Osteocyte (in vitro differentiated cells): ENCODE measurements around the gene CWC27. TPM values are rescaled to one million over a fixed set of nuclear protein-coding genes. Genes with fewer than 3 reads are reported as not detected.

Experiments
- DNase-seq: peaks from one replicate; pipeline ENCODE4 v3.0.0; 2021; ENCODE audit warnings: mixed read lengths; ENCODE audit not compliant: unreplicated experiment; ENCODE audit errors: extremely low spot score
- H3K27ac Mint-ChIP-seq: one replicate; pipeline ENCODE4 v1.8.0; 2021; ENCODE audit warnings: mild to moderate bottlenecking, mixed read lengths; ENCODE audit not compliant: unreplicated experiment
- H3K27me3 Mint-ChIP-seq: one replicate; pipeline ENCODE4 v1.8.0; 2021; ENCODE audit warnings: mixed read lengths; ENCODE audit not compliant: unreplicated experiment
- H3K36me3 Mint-ChIP-seq: one replicate; pipeline ENCODE4 v1.8.0; 2021; ENCODE audit warnings: mixed read lengths; ENCODE audit not compliant: unreplicated experiment
- H3K4me1 Mint-ChIP-seq: one replicate; pipeline ENCODE4 v1.8.0; 2021; ENCODE audit warnings: mixed read lengths; ENCODE audit not compliant: unreplicated experiment
- H3K4me3 Mint-ChIP-seq: one replicate; pipeline ENCODE4 v1.8.0; 2021; ENCODE audit warnings: mild to moderate bottlenecking, moderate library complexity, mixed read lengths; ENCODE audit not compliant: unreplicated experiment
- H3K9me3 Mint-ChIP-seq: one replicate; pipeline ENCODE4 v1.8.0; 2021; ENCODE audit warnings: mixed read lengths; ENCODE audit not compliant: unreplicated experiment
- total RNA-seq: library from RNA; stranded (reverse); gene quantifications from 2 replicates; pipeline ENCODE4 v1.2.1, GENCODE V29; 2021
- TF ChIP-seq, protein P1 (sequence below): fragments of 200-600 bp; sonication (generic); IDR thresholded peaks from 2 replicates; pipeline ENCODE4 v1.5.0; 2021; ENCODE audit warnings: antibody characterized with exemption, mild to moderate bottlenecking, moderate library complexity

The CWC27 gene
- total RNA-seq, 1 donor from 2014 or later, result 24.7 TPM

DNA sequence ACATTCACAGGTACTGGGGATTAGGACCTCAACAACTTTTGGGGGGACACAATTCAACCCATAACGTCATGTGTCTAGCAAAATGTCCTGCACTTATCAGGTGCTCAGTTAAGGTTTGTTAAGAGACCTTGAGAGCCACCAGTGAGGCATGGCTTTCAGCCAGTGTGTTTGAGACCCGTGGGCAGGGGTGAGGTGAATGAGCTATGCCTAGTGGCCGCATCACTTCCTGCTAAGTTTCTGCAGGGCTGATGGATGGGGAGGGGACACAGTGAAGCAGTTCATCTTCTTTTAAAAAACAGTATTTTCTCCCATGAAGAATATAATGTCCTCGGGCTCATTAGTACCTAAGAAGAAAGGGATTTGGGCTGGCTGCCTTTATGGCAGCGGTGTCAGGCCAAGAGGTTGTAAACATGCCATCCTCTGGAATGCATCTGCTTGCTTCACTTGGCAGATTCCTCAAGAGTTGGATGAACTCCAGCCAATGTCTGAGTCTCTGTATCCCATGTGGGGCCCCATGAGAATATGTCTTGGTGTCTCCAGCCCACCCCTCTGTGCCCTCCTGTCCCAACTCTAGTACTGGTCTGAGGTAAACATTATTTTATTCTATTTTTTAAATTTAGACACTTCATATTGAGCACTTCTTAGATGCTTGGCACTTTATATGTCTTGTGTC lies 282.2 kb downstream of the CWC27 start:
- no peak overlapping the region for H3K27ac Mint-ChIP-seq
- H3K4me3 Mint-ChIP-seq, result no peak overlapping the region
- DNase-seq, result no peak
- peaks cover 4% of the 10 kb centered on the region for H3K9me3 Mint-ChIP-seq
- H3K36me3 Mint-ChIP-seq, result no peaks in the 10 kb centered on the region
- H3K4me1 Mint-ChIP-seq, result peaks cover 13% of the 10 kb centered on the region
- TF ChIP-seq, protein P1, sequence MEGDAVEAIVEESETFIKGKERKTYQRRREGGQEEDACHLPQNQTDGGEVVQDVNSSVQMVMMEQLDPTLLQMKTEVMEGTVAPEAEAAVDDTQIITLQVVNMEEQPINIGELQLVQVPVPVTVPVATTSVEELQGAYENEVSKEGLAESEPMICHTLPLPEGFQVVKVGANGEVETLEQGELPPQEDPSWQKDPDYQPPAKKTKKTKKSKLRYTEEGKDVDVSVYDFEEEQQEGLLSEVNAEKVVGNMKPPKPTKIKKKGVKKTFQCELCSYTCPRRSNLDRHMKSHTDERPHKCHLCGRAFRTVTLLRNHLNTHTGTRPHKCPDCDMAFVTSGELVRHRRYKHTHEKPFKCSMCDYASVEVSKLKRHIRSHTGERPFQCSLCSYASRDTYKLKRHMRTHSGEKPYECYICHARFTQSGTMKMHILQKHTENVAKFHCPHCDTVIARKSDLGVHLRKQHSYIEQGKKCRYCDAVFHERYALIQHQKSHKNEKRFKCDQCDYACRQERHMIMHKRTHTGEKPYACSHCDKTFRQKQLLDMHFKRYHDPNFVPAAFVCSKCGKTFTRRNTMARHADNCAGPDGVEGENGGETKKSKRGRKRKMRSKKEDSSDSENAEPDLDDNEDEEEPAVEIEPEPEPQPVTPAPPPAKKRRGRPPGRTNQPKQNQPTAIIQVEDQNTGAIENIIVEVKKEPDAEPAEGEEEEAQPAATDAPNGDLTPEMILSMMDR, result no peak
- no peaks in the 10 kb centered on the region for H3K27me3 Mint-ChIP-seq

DNA sequence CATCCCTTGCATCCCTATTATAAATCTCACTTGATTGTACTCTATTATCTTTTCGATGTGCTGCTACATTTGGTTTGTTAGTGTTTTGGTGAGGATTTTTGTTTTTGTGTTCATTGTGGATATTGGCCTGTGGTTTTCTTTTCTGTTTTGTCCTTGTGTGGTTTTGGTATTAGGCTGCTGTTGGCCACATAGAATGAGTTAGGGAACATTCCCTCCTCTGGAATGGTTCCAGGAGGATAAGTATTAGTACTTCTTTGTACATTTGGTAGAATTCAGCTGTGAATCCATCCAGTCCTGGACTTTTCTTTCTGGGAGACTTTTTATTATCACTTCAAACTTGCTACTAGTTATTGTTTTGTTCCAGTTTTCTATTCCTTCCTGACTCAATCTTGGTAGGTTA lies 287.2 kb downstream of the CWC27 start:
- Mint-ChIP-seq H3K4me3 (no peak overlapping the region), H3K9me3 (peaks cover 4% of the 10 kb centered on the region), H3K4me1 (peaks cover 10% of the 10 kb centered on the region), H3K27ac (no peak overlapping the region), H3K27me3 (no peaks in the 10 kb centered on the region), H3K36me3 (no peaks in the 10 kb centered on the region)
- DNase-seq, result no peak
- TF ChIP-seq, protein P1, result no peak

DNA sequence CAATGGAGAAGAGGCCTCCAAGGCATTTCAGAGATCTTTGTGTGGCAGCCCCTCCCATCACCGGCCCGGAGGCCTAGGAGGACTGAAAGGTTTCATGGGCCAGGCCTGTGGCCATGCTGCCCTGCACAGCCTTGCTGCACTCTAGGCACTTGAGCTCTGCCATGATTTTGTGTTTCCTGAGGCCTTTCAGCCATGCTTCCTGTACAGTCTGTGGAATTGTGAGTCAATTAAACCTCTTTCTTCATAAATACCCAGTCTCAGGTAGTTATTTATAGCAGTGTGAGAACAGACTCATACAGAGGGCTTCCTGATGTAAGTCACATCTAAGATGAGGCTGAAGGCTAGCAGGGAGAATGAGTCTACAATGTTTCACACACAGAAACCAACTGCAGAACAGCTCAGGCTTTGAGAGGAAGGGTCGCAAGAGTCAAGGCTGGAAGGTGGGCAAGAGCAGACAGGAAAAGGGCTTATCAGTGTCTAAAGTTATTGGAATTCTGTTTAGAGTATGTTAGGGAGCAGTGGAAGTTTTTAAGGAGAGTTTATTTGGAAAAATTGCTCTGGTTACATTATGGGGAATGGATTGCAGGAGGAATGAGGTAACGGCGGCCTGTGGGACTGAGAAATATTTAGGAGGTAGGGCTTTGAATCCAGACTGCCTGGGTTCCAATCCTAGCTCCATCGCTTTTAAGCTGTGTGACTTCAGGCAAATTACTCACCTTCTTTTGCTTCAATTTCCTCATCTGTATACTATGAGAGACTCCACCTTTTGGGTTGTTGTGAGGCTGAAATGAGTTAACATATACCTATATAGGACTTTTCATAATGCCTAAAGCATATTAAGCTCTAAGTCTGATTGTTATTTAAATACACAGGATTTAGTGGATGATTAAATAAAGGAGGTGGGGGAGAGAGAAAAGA lies 291.2 kb downstream of the CWC27 start:
- Mint-ChIP-seq H3K9me3 (peaks cover 2% of the 10 kb centered on the region), H3K27ac (no peak overlapping the region), H3K4me1 (peaks cover 21% of the 10 kb centered on the region), H3K27me3 (no peaks in the 10 kb centered on the region), H3K4me3 (no peak overlapping the region), H3K36me3 (no peaks in the 10 kb centered on the region)
- no peak for DNase-seq
- TF ChIP-seq, protein P1, result no peak

DNA sequence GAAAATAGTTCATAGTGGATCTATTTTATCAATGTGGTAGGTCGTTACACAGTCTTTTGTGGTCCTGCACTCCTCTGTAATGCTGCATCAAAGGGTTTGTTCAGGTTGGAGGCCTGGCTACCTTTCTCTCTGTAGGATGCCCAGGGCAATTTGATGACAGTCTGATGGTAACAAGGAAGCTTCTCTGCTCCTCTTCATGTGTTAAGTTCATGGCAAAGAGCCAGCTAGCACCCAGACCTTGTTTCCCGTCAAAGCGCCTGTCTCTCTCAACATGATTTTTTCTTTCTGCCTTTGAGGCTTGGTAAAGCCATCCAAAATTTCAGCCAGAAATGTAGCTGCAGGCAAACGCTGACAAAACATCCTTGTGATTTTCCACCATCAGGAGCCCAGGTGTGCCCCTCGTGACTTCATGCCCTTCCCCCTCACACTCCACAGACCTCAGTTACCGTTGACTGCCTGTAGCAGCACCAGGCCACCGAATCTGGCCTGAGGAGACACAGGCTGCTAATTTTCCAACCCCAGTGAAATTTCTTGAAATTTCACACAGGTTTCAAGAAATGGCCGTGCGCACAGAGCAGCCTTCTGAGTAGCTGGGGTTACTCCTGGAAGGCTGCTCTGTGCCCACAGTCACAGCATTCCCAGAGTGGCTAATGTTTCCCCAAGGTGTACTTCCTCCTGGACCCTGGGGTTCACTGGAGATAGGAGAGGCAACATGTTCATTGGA lies 292.7 kb downstream of the CWC27 start:
- H3K9me3 Mint-ChIP-seq, result no peaks in the 10 kb centered on the region
- peaks cover 24% of the 10 kb centered on the region for H3K4me1 Mint-ChIP-seq
- no peak overlapping the region for H3K27ac Mint-ChIP-seq
- TF ChIP-seq, protein P1, result no peak
- no peak for DNase-seq
- no peaks in the 10 kb centered on the region for H3K36me3 Mint-ChIP-seq
- no peak overlapping the region for H3K4me3 Mint-ChIP-seq
- no peaks in the 10 kb centered on the region for H3K27me3 Mint-ChIP-seq
